ENCODE data around the gene KIAA1755.
A peak's percentile ranks its signal among the peaks of the same experiment; 100 is the strongest.

The KIAA1755 gene

DNA sequence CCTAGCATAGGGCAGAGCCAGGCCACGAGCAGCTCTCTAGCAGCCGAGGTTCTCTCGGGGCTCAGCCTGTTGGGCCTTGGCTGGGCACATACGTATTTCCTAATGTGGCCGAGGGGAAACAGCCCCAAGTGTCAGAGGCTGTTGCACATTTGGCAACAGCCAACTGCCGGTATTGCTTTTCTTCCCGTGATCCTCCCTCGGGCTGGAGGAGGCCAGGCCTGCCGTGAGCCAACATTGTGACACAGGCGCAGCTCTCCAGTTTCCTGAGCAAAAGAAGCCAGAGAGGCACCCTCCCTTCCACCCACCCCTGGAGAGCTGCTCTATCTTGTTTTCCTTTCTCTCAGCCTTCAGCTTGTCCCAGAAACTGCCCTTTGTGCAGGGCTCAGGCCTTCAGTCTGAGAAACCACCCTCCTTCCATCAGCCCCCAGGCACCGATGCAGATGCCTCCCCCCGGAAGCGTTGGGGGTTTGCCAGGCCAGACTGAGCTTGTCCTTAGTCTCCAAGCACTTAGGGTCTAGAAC is 38.3 kb upstream of the KIAA1755 start:
- Histone ChIP-seq H4K91ac (ENCODE audit: low read length) (no peak overlapping the region), H3K4me1 (ENCODE audit: control insufficient read depth, insufficient read depth, low read depth, low read length) (peaks cover 2% of the 10 kb centered on the region), H2BK5ac (ENCODE audit: low read depth, low read length, poor library complexity, severe bottlenecking) (no peak overlapping the region), H3K27me3 (ENCODE audit: control insufficient read depth in 1 of 2, insufficient read depth in 1 of 2, low read length in 2 of 2) (peaks cover 6 to 72% of the 10 kb centered on the region in 2 experiments), H3K9ac (ENCODE audit: low read length) (peak overlapping the region; percentile 74), H3K18ac (ENCODE audit: low read depth in 1 of 2, low read length in 2 of 2) (no peak overlapping the region), H3K14ac (ENCODE audit: low read length in 2 of 2) (no peak overlapping the region), H3K27ac (ENCODE audit: low read length, poor library complexity, severe bottlenecking) (no peak overlapping the region), H2AFZ (ENCODE audit: low read depth, low read length) (no peak overlapping the region), H3K36me3 (ENCODE audit: control insufficient read depth in 1 of 2, insufficient read depth in 2 of 2, low read depth in 1 of 2, low read length in 2 of 2) (no peaks in the 10 kb centered on the region), H3K4me2 (ENCODE audit: low read length, poor library complexity, severe bottlenecking) (no peak overlapping the region), H2BK12ac (ENCODE audit: low read length in 2 of 2) (no peak overlapping the region), H2BK120ac (ENCODE audit: low read depth, low read length) (no peak overlapping the region), H3K4me3 (ENCODE audit: insufficient read depth in 1 of 2, low read depth in 1 of 2, low read length in 2 of 2) (no peak overlapping the region), H3K23ac (ENCODE audit: low read length in 2 of 2) (no peak overlapping the region), H3K79me1 (replicated peaks; ENCODE audit: low read length, poor library complexity, severe bottlenecking) (no peaks in the 10 kb centered on the region), H2BK15ac (ENCODE audit: low read depth, poor library complexity, severe bottlenecking) (peak overlapping the region; percentile 33), H2AK5ac (ENCODE audit: low read length, severe bottlenecking) (no peak overlapping the region), H3K9me3 (ENCODE audit: control insufficient read depth, low read length) (no peaks in the 10 kb centered on the region), H3K4ac (ENCODE audit: low read depth in 1 of 2, low read length in 2 of 2) (no peak overlapping the region), H4K8ac (ENCODE audit: low read length) (peak overlapping the region; percentile 53)
- 90% methylated on average over 13 of the region's 13 CpGs for WGBS
- DNase-seq, result no peak

GRCh38 chr20:38297916-38298674 is 37.6 kb upstream of the KIAA1755 start:
- no peak overlapping the region for H2BK120ac ChIP-seq (ENCODE audit: low read depth, low read length)
- 88% methylated on average over 7 of the region's 7 CpGs for WGBS
- H2BK12ac ChIP-seq (ENCODE audit: low read length in 2 of 2), result no peak overlapping the region

GRCh38 chr20:38296433-38296832 is 35.9 kb upstream of the KIAA1755 start:
- no peaks in the 10 kb centered on the region for H3K36me3 ChIP-seq (ENCODE audit: control insufficient read depth in 1 of 2, insufficient read depth in 2 of 2, low read depth in 1 of 2, low read length in 2 of 2)
- no peak overlapping the region for H3K27ac ChIP-seq (ENCODE audit: low read length, poor library complexity, severe bottlenecking)
- peaks cover 4% of the 10 kb centered on the region for H3K4me1 ChIP-seq (ENCODE audit: control insufficient read depth, insufficient read depth, low read depth, low read length)
- no peak for DNase-seq
- H2AK5ac ChIP-seq (ENCODE audit: low read length, severe bottlenecking), result no peak overlapping the region
- no peak overlapping the region for H3K18ac ChIP-seq (ENCODE audit: low read depth in 1 of 2, low read length in 2 of 2)
- no peak overlapping the region for H3K9ac ChIP-seq (ENCODE audit: low read length)
- no peak overlapping the region for H3K4me3 ChIP-seq (ENCODE audit: insufficient read depth in 1 of 2, low read depth in 1 of 2, low read length in 2 of 2)
- no peak overlapping the region for H2BK120ac ChIP-seq (ENCODE audit: low read depth, low read length)
- H4K91ac ChIP-seq (ENCODE audit: low read length), result no peak overlapping the region
- H2BK15ac ChIP-seq (ENCODE audit: low read depth, poor library complexity, severe bottlenecking), result no peak overlapping the region
- no peak overlapping the region for H4K8ac ChIP-seq (ENCODE audit: low read length)
- no peaks in the 10 kb centered on the region for H3K79me1 ChIP-seq (replicated peaks; ENCODE audit: low read length, poor library complexity, severe bottlenecking)
- no peak overlapping the region for H3K4me2 ChIP-seq (ENCODE audit: low read length, poor library complexity, severe bottlenecking)
- 86% methylated on average over 9 of the region's 11 CpGs for WGBS
- no peak overlapping the region for H3K4ac ChIP-seq (ENCODE audit: low read depth in 1 of 2, low read length in 2 of 2)
- no peak overlapping the region for H2BK12ac ChIP-seq (ENCODE audit: low read length in 2 of 2)
- no peak overlapping the region for H2BK5ac ChIP-seq (ENCODE audit: low read depth, low read length, poor library complexity, severe bottlenecking)
- no peaks in the 10 kb centered on the region for H3K9me3 ChIP-seq (ENCODE audit: control insufficient read depth, low read length)
- peaks cover 6 to 74% of the 10 kb centered on the region in 2 experiments for H3K27me3 ChIP-seq (ENCODE audit: control insufficient read depth in 1 of 2, insufficient read depth in 1 of 2, low read length in 2 of 2)
- no peak overlapping the region for H2AFZ ChIP-seq (ENCODE audit: low read depth, low read length)
- no peak overlapping the region for H3K23ac ChIP-seq (ENCODE audit: low read length in 2 of 2)
- H3K14ac ChIP-seq (ENCODE audit: low read length in 2 of 2), result no peak overlapping the region

More at GRCh38 chr20:38297916-38298674, 37.6 kb upstream of the KIAA1755 start:
- Histone ChIP-seq H3K4me1 (ENCODE audit: control insufficient read depth, insufficient read depth, low read depth, low read length) (peaks cover 2% of the 10 kb centered on the region), H4K91ac (ENCODE audit: low read length) (no peak overlapping the region), H2AK5ac (ENCODE audit: low read length, severe bottlenecking) (no peak overlapping the region), H3K36me3 (ENCODE audit: control insufficient read depth in 1 of 2, insufficient read depth in 2 of 2, low read depth in 1 of 2, low read length in 2 of 2) (no peaks in the 10 kb centered on the region), H3K79me1 (replicated peaks; ENCODE audit: low read length, poor library complexity, severe bottlenecking) (no peaks in the 10 kb centered on the region), H3K27ac (ENCODE audit: low read length, poor library complexity, severe bottlenecking) (no peak overlapping the region), H2BK15ac (ENCODE audit: low read depth, poor library complexity, severe bottlenecking) (no peak overlapping the region), H2BK5ac (ENCODE audit: low read depth, low read length, poor library complexity, severe bottlenecking) (no peak overlapping the region), H2AFZ (ENCODE audit: low read depth, low read length) (no peak overlapping the region), H3K23ac (ENCODE audit: low read length in 2 of 2) (no peak overlapping the region), H3K18ac (ENCODE audit: low read depth in 1 of 2, low read length in 2 of 2) (no peak overlapping the region), H3K14ac (ENCODE audit: low read length in 2 of 2) (no peak overlapping the region), H4K8ac (ENCODE audit: low read length) (no peak overlapping the region), H3K9ac (ENCODE audit: low read length) (peak overlapping the region; percentile 74), H3K9me3 (ENCODE audit: control insufficient read depth, low read length) (no peaks in the 10 kb centered on the region), H3K4me3 (ENCODE audit: insufficient read depth in 1 of 2, low read depth in 1 of 2, low read length in 2 of 2) (no peak overlapping the region), H3K4me2 (ENCODE audit: low read length, poor library complexity, severe bottlenecking) (no peak overlapping the region), H3K27me3 (ENCODE audit: control insufficient read depth in 1 of 2, insufficient read depth in 1 of 2, low read length in 2 of 2) (peaks cover 6 to 74% of the 10 kb centered on the region in 2 experiments), H3K4ac (ENCODE audit: low read depth in 1 of 2, low read length in 2 of 2) (no peak overlapping the region)
- no peak for DNase-seq

DNA sequence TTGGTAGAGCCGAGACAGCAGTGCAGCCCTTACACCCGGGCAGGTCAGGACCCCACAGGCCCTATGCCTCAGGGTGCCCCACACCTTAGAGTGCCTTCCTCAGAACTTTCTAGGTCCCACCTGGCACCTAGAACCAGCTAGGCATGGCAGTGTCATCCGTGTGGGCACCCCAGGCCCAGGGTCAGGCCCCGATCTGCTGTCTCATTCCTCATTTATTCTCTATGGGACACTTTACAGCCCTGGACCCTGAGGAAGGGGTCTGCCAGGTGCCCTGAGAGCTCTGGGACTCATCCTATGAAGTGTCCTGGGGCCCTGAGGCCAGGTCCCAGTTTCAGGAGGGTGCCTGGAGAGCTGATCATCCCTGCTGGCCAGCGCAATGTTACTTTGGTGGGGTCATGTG is 35.3 kb upstream of the KIAA1755 start:
- WGBS, result 90% methylated on average over 5 of the region's 5 CpGs
- H3K9ac ChIP-seq (ENCODE audit: low read length), result no peak overlapping the region

More for the DNA sequence above, 35.3 kb upstream of the KIAA1755 start:
- Histone ChIP-seq H2AK5ac (ENCODE audit: low read length, severe bottlenecking) (no peak overlapping the region), H3K4ac (ENCODE audit: low read depth in 1 of 2, low read length in 2 of 2) (no peak overlapping the region), H3K27me3 (ENCODE audit: control insufficient read depth in 1 of 2, insufficient read depth in 1 of 2, low read length in 2 of 2) (peaks cover 6 to 69% of the 10 kb centered on the region in 2 experiments), H3K4me1 (ENCODE audit: control insufficient read depth, insufficient read depth, low read depth, low read length) (peaks cover 9% of the 10 kb centered on the region), H3K27ac (ENCODE audit: low read length, poor library complexity, severe bottlenecking) (no peak overlapping the region), H3K79me1 (replicated peaks; ENCODE audit: low read length, poor library complexity, severe bottlenecking) (no peaks in the 10 kb centered on the region), H3K9me3 (ENCODE audit: control insufficient read depth, low read length) (no peaks in the 10 kb centered on the region), H2BK15ac (ENCODE audit: low read depth, poor library complexity, severe bottlenecking) (no peak overlapping the region), H2BK12ac (ENCODE audit: low read length in 2 of 2) (no peak overlapping the region), H3K4me3 (ENCODE audit: insufficient read depth in 1 of 2, low read depth in 1 of 2, low read length in 2 of 2) (no peak overlapping the region), H4K8ac (ENCODE audit: low read length) (no peak overlapping the region), H3K4me2 (ENCODE audit: low read length, poor library complexity, severe bottlenecking) (no peak overlapping the region), H3K23ac (ENCODE audit: low read length in 2 of 2) (no peak overlapping the region), H2AFZ (ENCODE audit: low read depth, low read length) (no peak overlapping the region), H3K36me3 (ENCODE audit: control insufficient read depth in 1 of 2, insufficient read depth in 2 of 2, low read depth in 1 of 2, low read length in 2 of 2) (no peaks in the 10 kb centered on the region), H4K91ac (ENCODE audit: low read length) (no peak overlapping the region), H2BK5ac (ENCODE audit: low read depth, low read length, poor library complexity, severe bottlenecking) (no peak overlapping the region), H3K18ac (ENCODE audit: low read depth in 1 of 2, low read length in 2 of 2) (no peak overlapping the region), H3K14ac (ENCODE audit: low read length in 2 of 2) (no peak overlapping the region), H2BK120ac (ENCODE audit: low read depth, low read length) (no peak overlapping the region)
- DNase-seq, result no peak
